AG04449 (cell line): Measurements from ENCODE around the gene RASGEF1B.
"Not testable (repeated sequence)": the region's sequence is repeated elsewhere in the genome, so short reads cannot be mapped to it uniquely, and the experiment has no call there.

Experiments used
- CTCF ChIA-PET: fragments of 350-600 bp; formaldehyde crosslinking; extraction: SDS; loops from one replicate; lab custom pipeline; 2021; ENCODE audit warnings: antibody characterized with exemption; lab: Yijun Ruan, JAX
- POLR2A ChIA-PET: fragments of 400-600, 350-600 bp; formaldehyde crosslinking; extraction: SDS; loops from one replicate; lab custom pipeline; 2020; ENCODE audit warnings: antibody characterized with exemption, inconsistent platforms; lab: Yijun Ruan, JAX
- DNase-seq: peaks from one replicate; pipeline ENCODE4 v3.0.0-alpha.2; 2010; ENCODE audit warnings: low read depth, low spot score
- H3K4me3 ChIP-seq: 2 replicates; pipeline ENCODE4 v1.5.1; 2011; ENCODE audit warnings: low read depth, mild to moderate bottlenecking, control low read depth, low read length
- CTCF ChIP-seq: IDR thresholded peaks from one replicate; pipeline ENCODE4 v1.5.1; 2011; ENCODE audit warnings: mild to moderate bottlenecking, moderate library complexity, low read length, control low read depth, inconsistent platforms; ENCODE audit not compliant: insufficient read depth; ENCODE audit errors: missing control alignments

RASGEF1B gene

GRCh38 chr4:81491943-81492342 lies 20.2 kb upstream of the RASGEF1B start:
- H3K4me3 ChIP-seq, result no peak overlapping the region
- no peak for TF ChIP-seq CTCF
- ChIA-PET POLR2A (no interaction called here), CTCF (interaction anchor here (1.0 kb wide), 1 partner anchor 25 kb away, joined by 3 read pairs; no protein-coding TSS in a partner anchor)
- no peak for DNase-seq

GRCh38 chr4:81490403-81491160 lies 18.9 kb upstream of the RASGEF1B start:
- DNase-seq, result no peak
- H3K4me3 ChIP-seq, result no peak overlapping the region
- CTCF ChIA-PET, result no interaction called here
- POLR2A ChIA-PET, result no interaction called here
- TF ChIP-seq CTCF, result no peak

- no peak for DNase-seq
- TF ChIP-seq CTCF, result no peak
- ChIA-PET POLR2A (no interaction called here), CTCF (no interaction called here)
- H3K4me3 ChIP-seq, result no peak overlapping the region
Observed at GRCh38 chr4:81486502-81486901, 14.8 kb upstream of the RASGEF1B start.

DNA sequence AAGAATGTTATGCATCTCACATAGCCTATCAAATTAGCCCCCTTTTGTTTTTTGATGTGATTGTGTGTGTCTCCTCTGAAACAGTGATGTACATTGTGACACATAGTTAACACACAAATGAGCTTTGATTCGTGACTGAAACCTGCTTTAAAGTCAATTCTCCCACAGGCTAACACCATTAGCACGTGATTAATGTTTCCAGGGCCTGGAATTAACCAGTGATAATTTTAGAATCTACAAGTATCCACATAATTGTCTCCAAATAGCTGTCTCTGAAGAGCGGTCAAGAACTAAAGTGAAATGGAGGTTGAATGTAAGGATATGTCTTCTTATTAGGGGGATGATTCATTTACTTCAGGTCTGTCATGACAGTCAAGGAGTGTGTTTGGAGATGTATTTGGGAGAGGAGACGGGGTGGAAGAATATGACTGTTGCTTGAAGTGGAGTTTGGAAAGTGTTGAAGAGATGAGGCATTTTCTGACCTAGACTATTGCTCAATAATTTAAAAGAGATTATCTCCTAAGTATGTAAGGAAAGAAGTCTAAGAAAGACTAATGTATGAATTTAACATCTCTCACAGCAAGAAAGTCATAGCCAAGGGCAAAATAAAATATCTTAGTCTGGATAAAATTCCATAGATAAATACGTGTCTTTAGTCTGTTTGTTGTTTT lies 13.7 kb upstream of the RASGEF1B start:
- CTCF ChIA-PET, result interaction anchor here (1.5 kb wide), 1 partner anchor 13 kb away, joined by 4 read pairs; no protein-coding TSS in a partner anchor
- no peak for DNase-seq
- POLR2A ChIA-PET, result no interaction called here
- no peak overlapping the region for H3K4me3 ChIP-seq
- no peak for TF ChIP-seq CTCF

DNA sequence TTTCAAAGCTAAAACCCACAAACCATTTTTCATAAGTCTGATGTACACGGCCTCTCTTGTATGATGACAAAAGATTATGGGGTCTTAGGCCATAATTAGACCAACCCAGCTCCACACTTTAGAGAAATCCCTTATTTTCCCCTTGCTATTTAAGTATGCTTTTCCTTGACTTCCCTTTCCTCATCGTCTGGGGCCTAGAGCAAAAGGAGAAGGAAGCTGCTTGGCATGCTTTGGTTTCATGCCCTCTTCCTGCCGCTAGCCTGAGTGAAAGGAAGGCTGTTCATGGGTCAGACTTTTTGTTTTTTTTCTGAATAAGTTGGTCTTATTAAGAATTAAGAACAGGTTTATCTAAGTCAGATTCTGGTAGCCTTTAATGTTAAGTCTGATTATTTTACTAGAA lies 10.6 kb upstream of the RASGEF1B start:
- DNase-seq, result no peak
- ChIA-PET CTCF (no interaction called here), POLR2A (no interaction called here)
- no peak overlapping the region for H3K4me3 ChIP-seq
- no peak for TF ChIP-seq CTCF

DNA sequence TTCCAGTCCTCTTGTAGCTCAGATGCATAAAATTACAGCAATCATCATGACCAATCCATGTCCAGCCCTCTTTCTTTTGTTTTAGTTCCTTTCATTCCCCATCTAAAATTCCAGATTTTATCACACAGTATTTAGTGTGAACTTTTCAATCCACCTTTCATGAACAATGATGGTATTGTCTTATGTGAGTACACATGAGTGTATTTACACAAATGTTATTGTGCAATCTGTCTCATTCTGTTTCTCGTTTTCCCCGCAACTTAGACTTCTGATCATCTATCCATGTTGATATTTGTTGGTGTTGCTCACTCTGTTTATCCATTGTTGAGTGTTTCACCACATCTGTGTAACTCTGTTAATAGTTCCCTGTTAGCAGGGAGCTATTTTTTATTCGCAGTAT lies 9.4 kb upstream of the RASGEF1B start:
- DNase-seq, result no peak
- no peak for TF ChIP-seq CTCF
- ChIA-PET POLR2A (no interaction called here), CTCF (no interaction called here)
- no peak overlapping the region for H3K4me3 ChIP-seq

- H3K4me3 ChIP-seq, CTCF ChIA-PET, POLR2A ChIA-PET, DNase-seq: not testable (repeated sequence)
Observed at GRCh38 chr4:81479573-81479972, 7.9 kb upstream of the RASGEF1B start.

- DNase-seq, H3K4me3 ChIP-seq, POLR2A ChIA-PET: not testable (repeated sequence)
- CTCF ChIA-PET, result interaction anchor here (1.5 to 1.8 kb wide), 2 partner anchors 10 to 11 kb away, joined by 4 to 6 read pairs; no protein-coding TSS in a partner anchor
Observed at GRCh38 chr4:81473331-81474265, 1.9 kb upstream of the RASGEF1B start.
